ENCODE results near the gene SERPINA7. TPM values are rescaled to one million over a fixed set of nuclear protein-coding genes. Genes with fewer than 3 reads are reported as not detected.
A peak's percentile ranks its signal among the peaks of the same experiment; 100 is the strongest.

SERPINA7 gene
- total and polyA plus RNA-seq, 2 of the 13 experiments (the other 11 are each of a cell fraction or from before 2014, with no cell fraction given): 315 to 456 TPM

DNA sequence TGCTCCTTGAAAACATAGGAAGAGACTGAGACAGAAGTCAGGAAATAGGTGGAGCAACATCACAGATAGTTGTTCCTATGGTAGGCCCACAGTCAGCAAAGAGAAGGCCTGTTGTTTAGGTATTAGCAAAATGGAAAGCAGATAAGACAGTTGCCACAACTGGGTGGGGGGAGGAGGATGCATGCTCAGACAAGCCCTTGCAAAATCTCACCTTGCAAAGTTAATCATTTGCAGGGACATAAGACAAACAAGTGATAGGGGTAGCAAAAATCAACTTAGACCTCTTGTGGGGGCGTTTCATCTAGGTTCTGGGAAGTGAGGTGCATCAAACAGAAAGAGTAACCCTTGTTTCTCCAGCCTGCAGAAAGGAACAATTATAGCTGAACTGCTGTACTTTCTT is 30.7 kb downstream of the SERPINA7 start:
- H3K27ac ChIP-seq (ENCODE audit: extremely low read length, insufficient read depth, low read length): peak overlapping the region; percentile 76
- ChIA-PET POLR2A (interaction anchor here (0.9 kb wide), 1 partner anchor 31 kb away, joined by 3 read pairs; the partner anchor contains the start of gene SERPINA7), CTCF (ENCODE audit: low intra/inter-chr PET ratio, low total read pairs) (no interaction called here)
- H3K4me2 ChIP-seq (ENCODE audit: low read depth, low read length): peak overlapping the region; percentile 47
- no TSS peak for BruUV-seq (replicated peaks)
- no peaks in the 10 kb centered on the region for H4K20me1 ChIP-seq (ENCODE audit: insufficient read depth, low read length)
- peak overlapping the region; percentile 43; the same call in 1 of the 2 replicates for H3K9ac ChIP-seq (ENCODE audit: insufficient read depth, low read depth, low read length)
- ATAC-seq (peak; percentile 96), FAIRE-seq (peak; percentile 79), DNase-seq (ENCODE audit: low spot score) (peak; percentile 90)
- intact Hi-C loops (cut with micrococcal nuclease; ENCODE audit: unreplicated experiment) (no loop called here), in situ Hi-C loops (cut with HindIII; ENCODE audit: extremely low pct_ligation_motif_present, low pct_unique_long_range_greater_than_20kb) (no loop called here)
- WGBS (ENCODE audit: low lambda C conversion rate): no CpG with 5 or more reads among the region's 1 CpG
- H3K27me3 ChIP-seq (ENCODE audit: control insufficient read depth in 1 of 2, insufficient read depth in 2 of 2, low read length in 2 of 2): no peaks in the 10 kb centered on the region
- no peak overlapping the region; a peak in 1 of 6 replicates for H3K4me3 ChIP-seq (replicated peaks in 1 of 3; ENCODE audit: insufficient read depth in 1 of 3, low read depth in 2 of 3, low read length in 3 of 3)
- H3K36me3 ChIP-seq (replicated peaks in 1 of 2; ENCODE audit: control insufficient read depth in 1 of 2, insufficient read depth in 2 of 2, low read length in 2 of 2): no peaks in the 10 kb centered on the region
- no peaks in the 10 kb centered on the region for H3K79me2 ChIP-seq (ENCODE audit: insufficient read depth, low read length)
- peaks cover 11% of the 10 kb centered on the region for H3K9me3 ChIP-seq (ENCODE audit: low read length)
- no peak overlapping the region for H2AFZ ChIP-seq (ENCODE audit: low read length)
- H3K4me1 ChIP-seq (ENCODE audit: insufficient read depth, low read length): peaks cover 64% of the 10 kb centered on the region
- TF ChIP-seq PAX8 (CRISPR knock-in tag; IDR thresholded peaks at IDR 0.05; ENCODE audit: borderline replicate concordance) (no peak), MAFK (conservative IDR thresholded peaks at IDR 0.05 in 1 of 2, IDR thresholded peaks at IDR 0.05 in 1 of 2; ENCODE audit: low read length in 2 of 2) (no peak), ZNF350 (CRISPR knock-in tag; IDR thresholded peaks at IDR 0.05; ENCODE audit: borderline replicate concordance, low read depth) (no peak), GABPA (IDR thresholded peaks at IDR 0.05; ENCODE audit: low read depth, low read length) (no peak), GABPA (CRISPR knock-in tag; IDR thresholded peaks at IDR 0.05; ENCODE audit: low read depth) (peak; percentile 13; the same call in 1 of the 2 replicates), ZNF878 (CRISPR knock-in tag; IDR thresholded peaks at IDR 0.05) (0 out of 2 replicates have a peak, but pooled peaks have one; percentile 22), SP4 (CRISPR knock-in tag; IDR thresholded peaks at IDR 0.05) (no peak), IRX3 (CRISPR knock-in tag; IDR thresholded peaks at IDR 0.05; ENCODE audit: borderline replicate concordance, low read depth) (no peak), POGZ (CRISPR knock-in tag; IDR thresholded peaks at IDR 0.05) (peak; percentile 64), SOX6 (IDR thresholded peaks at IDR 0.05) (no peak), SOX6 (CRISPR knock-in tag; IDR thresholded peaks at IDR 0.05) (peak; percentile 89), JUNB (CRISPR knock-in tag; IDR thresholded peaks at IDR 0.05; ENCODE audit: borderline replicate concordance) (peak; percentile 21; the same call in 1 of the 2 replicates), RXRB (CRISPR knock-in tag; IDR thresholded peaks at IDR 0.05; ENCODE audit: borderline replicate concordance) (peak; percentile 79), ATF1 (CRISPR knock-in tag; IDR thresholded peaks at IDR 0.05) (0 out of 2 replicates have a peak, but pooled peaks have one; percentile 44), ZNF652 (CRISPR knock-in tag; IDR thresholded peaks at IDR 0.05; ENCODE audit: borderline replicate concordance, low read depth) (peak; percentile 96), ZNF33A (CRISPR knock-in tag; IDR thresholded peaks at IDR 0.05; ENCODE audit: borderline replicate concordance) (no peak)
- TF ChIP-seq, protein P1, sequence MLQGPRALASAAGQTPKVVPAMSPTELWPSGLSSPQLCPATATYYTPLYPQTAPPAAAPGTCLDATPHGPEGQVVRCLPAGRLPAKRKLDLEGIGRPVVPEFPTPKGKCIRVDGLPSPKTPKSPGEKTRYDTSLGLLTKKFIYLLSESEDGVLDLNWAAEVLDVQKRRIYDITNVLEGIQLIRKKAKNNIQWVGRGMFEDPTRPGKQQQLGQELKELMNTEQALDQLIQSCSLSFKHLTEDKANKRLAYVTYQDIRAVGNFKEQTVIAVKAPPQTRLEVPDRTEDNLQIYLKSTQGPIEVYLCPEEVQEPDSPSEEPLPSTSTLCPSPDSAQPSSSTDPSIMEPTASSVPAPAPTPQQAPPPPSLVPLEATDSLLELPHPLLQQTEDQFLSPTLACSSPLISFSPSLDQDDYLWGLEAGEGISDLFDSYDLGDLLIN (CRISPR knock-in tag; IDR thresholded peaks at IDR 0.05; ENCODE audit: borderline replicate concordance): no peak
- TF ChIP-seq, protein P2, sequence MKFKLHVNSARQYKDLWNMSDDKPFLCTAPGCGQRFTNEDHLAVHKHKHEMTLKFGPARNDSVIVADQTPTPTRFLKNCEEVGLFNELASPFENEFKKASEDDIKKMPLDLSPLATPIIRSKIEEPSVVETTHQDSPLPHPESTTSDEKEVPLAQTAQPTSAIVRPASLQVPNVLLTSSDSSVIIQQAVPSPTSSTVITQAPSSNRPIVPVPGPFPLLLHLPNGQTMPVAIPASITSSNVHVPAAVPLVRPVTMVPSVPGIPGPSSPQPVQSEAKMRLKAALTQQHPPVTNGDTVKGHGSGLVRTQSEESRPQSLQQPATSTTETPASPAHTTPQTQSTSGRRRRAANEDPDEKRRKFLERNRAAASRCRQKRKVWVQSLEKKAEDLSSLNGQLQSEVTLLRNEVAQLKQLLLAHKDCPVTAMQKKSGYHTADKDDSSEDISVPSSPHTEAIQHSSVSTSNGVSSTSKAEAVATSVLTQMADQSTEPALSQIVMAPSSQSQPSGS (CRISPR knock-in tag; IDR thresholded peaks at IDR 0.05): peak; percentile 29; the same call in 1 of the 2 replicates
- TF ChIP-seq, protein P3, sequence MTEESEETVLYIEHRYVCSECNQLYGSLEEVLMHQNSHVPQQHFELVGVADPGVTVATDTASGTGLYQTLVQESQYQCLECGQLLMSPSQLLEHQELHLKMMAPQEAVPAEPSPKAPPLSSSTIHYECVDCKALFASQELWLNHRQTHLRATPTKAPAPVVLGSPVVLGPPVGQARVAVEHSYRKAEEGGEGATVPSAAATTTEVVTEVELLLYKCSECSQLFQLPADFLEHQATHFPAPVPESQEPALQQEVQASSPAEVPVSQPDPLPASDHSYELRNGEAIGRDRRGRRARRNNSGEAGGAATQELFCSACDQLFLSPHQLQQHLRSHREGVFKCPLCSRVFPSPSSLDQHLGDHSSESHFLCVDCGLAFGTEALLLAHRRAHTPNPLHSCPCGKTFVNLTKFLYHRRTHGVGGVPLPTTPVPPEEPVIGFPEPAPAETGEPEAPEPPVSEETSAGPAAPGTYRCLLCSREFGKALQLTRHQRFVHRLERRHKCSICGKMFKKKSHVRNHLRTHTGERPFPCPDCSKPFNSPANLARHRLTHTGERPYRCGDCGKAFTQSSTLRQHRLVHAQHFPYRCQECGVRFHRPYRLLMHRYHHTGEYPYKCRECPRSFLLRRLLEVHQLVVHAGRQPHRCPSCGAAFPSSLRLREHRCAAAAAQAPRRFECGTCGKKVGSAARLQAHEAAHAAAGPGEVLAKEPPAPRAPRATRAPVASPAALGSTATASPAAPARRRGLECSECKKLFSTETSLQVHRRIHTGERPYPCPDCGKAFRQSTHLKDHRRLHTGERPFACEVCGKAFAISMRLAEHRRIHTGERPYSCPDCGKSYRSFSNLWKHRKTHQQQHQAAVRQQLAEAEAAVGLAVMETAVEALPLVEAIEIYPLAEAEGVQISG (CRISPR knock-in tag; IDR thresholded peaks at IDR 0.05): 0 out of 2 replicates have a peak, but pooled peaks have one; percentile 20

All from HepG2 (cell line).